ENCODE data around the gene ABTB2.

Gene ABTB2

DNA sequence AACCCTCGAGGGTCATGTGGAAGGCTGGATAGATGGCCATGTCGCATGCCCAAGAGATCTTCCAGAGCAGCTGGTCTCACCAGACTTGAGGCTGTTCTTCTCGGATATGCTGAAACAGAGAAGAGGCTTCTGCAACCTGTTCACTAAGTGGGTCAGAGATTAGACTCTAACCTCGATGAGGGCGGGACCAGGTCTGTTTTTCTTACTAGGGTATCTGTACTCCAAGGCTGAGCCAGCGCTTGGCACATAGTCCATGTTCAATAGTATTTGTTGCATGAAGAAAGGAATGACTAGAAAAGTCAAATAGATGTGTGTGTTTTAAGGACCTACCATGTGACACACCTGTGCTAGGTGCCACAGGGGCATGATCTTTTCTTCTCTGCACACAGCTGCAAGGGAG lies 43.6 kb downstream of the ABTB2 start:
- no peak for DNase-seq

DNA sequence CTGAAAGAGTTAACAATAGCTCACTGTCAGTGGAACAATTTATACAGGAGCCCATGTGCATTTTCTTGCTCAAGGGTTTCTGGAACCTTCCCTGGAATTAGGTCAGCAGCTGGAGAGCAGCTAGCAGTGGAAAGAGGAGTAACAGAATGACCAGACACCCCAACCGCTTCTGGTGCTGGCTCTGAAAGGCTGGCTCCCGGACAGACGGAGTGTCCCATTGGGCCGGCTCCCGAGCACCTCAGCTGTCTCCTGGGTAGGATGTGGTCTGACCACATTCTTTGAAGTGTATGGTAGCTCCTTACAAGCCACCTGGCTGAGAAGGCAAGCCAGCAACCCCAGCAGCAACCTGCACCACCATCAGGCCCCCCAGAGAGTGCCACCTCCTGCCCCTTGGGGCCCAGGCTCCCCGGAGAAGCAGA lies 44.7 kb downstream of the ABTB2 start:
- no peak for DNase-seq

DNA sequence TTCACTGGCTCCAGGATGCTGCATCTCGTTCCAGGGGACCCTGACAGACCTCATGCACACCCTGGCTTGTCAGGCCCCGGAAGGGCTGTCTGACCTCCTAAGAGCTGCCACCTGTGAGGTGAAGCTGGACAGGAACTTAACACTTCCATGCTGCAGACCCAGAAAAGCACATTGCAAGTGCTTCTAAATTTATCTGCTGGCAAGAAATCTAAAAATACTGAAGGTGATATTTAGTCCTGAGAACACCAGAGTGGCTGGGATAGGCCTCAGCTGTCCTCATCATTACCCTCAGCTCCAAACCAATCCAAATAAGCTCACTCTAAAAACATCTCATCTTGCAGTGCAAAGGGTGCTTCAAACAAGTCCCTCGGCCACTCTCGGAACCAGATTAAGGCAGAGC lies 46.7 kb downstream of the ABTB2 start:
- no peak for DNase-seq

DNA sequence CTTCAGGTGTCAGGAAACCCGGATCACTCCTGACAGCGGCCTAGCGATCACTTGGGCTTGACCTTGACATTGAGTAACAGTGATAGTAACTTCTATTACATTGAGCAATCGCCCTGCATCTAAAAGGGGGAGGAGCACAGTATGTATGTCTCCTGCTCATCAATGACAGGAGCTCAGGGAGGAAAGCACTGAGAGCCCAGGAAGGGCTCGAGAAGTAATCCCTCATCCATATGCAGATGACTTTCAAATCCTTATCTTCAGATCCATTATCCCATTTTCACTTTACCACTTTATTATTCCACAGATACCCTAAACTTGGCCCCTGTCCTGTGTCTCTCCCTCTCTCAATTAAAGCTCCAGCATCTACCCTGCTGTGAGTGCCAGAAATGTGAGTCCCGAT lies 47.8 kb downstream of the ABTB2 start:
- peak in 3 of 4 experiments; percentile 27 to 34 (median 33) for DNase-seq

DNA sequence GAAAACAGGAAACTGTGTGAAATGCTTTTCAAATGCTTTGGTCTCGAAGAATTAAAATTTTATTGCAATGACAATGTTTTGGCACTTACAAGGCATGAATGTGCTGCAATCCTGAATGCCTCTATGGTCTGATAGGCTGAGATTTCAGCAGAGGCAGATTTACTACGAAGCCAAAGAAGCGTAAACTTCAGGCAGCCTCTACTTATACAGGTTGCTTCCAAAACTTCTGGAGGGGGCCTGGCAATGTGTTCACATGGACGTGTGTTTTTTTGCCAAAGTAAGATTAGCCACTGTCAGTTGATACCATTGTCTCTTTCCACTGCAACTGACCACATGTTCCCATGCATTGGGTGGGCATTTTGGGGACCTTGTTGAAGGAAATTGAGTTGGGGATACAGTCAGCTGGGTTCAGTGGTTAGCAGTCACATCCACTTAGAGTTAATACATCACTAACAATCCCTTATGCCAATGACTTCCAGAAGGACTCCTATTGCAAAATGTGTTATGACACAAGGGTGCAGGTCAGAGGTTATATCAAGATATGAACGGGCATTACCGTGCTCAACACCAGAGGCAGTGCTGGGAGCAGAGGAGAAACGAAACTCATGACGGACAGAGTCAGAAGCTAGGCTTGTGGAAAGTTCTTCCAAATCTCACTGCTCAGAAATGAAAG lies 48.8 kb downstream of the ABTB2 start:
- peak; percentile 83 to 93 (median 90) for DNase-seq

DNA sequence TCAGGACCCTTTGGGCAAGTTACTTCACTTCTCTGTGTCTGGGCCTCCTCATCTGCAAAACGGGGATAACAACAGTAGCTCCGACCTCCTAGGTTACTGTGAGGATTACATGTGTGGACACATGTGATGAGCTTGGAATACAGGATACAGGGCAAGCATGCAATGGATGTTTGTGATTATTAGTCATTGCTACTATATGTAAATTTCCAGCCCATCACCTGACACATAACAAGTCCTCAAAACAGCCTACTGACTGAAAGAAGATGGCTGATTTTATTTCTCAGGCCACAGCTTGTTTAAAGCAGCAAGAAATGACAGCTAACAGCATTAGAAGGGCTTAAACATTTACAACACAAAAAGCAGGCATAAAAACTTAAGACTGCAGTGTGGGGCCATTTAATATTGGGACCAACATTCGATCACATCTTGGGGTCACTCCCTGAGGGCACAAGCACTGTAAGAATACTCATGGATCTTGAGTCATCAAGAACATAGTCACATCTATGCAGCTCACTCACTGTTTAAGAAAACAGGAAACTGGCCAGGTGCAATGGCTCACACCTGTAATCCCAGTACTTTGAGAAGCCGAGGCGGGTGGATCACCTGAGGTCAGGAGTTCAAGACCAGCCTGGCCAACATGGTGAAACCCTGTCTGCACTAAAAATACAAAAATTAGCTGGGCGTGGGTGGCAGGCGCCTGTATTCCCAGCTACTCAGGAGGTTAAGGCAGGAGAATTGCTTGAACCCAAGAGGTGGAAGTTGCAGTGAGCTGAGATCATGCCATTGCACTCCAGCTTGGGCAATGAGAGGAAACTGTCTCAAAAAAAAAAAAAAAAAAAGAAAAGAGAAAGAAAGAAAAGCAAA lies 49.5 kb downstream of the ABTB2 start:
- peak; percentile 23 to 62 (median 50) for DNase-seq

DNA sequence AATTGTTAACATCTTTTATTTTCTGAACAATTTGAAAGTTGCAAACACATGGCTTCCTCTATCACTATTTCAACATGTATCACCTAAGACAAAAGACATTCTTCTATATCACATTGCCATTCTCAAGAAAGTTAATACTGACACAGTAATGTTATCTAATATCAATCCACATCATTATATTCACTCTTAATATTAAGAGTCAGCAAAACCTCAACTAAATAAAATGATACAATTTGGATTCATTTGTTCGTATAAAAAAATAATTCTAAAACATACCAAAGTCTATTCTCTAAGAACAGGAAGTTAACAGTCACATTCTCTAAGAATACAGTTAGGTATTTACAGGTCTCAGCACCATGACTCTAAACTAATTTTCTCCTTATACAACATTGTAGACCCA lies 52.0 kb downstream of the ABTB2 start:
- no peak for DNase-seq

DNA sequence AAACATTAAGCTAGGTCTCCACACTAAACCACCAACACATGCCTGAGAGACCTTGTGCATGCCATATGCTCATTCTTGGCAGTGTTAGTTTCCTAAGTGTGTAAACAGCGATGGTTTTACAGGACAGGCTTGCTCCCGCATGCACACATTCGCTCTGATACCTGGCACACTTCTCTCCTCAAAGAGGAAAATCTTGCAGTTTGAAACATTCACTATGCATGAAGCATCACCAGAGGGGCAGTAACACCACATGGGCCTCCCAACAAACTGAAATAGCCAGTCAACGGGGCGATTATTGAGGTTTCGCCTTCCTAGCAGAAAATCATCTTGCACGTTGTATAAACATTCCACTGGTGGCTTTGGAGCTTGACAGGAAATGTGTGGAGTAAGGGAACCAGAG lies 52.6 kb downstream of the ABTB2 start:
- no peak for DNase-seq

DNA sequence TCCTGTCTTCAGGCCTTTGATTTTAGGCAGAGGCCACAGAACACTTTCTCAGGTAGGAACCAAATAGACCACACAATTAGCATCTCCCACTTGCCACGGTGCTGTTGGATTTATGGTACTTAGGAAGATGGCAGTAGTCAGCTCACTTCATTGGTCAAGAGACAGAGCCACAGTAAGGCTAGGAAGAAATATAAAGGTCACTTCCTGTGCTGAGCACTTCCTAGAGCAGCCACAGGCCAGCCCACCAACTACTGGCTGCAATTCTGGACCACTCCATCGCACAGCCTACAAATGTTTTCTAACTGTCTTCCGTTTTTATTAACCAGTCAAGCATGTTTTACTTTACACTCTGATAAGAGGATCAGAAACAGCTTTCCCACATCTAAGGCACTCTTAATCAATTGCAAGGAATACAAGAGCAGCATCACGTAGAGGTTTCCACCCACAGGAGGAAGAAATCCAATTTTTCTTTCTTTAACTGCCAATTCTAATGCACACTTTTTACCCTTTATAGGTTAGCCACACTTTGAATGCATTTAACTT lies 54.7 kb downstream of the ABTB2 start:
- DNase-seq, result no peak

DNA sequence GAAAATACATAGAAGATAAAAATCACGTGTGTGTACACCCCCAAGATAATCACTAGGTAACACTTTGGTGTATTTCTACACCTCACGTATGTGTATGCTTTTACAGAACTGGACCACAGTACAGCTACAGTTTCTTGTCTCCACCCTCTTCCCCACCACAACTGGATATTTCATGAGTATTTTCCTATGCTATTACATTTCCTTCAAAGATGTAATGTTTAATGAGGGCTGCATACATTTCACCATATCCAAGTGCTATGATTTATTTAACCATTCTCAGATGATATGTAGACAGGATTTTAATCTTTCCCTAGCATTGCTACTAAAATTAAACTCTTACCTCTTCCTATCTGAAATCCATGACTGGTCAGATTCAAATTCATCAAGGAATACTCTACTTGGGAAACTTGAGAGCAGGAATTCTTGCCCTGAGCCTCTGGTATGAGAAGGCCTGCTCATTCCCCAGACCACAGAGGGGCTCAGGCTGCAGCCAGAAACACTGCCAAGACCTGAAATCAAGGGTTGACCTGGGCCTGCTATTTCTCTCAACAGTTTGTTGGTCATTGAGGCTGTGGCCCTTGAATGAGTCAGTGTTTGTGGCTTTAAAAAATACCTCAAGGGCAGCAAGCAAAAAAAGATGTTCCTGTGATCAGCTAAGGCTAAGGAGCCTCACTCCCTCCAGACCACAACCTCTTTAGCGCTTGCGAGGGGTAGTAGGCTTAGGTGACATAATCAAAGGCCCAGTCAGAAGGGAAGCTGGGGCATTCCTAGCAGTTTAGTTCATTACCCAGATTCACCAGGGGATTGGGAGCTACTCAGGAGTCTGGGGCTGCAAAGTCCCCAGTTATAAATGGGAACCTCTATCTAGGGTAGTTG lies 55.5 kb downstream of the ABTB2 start:
- DNase-seq, result peak in 2 of 4 experiments; percentile 8 to 16

DNA sequence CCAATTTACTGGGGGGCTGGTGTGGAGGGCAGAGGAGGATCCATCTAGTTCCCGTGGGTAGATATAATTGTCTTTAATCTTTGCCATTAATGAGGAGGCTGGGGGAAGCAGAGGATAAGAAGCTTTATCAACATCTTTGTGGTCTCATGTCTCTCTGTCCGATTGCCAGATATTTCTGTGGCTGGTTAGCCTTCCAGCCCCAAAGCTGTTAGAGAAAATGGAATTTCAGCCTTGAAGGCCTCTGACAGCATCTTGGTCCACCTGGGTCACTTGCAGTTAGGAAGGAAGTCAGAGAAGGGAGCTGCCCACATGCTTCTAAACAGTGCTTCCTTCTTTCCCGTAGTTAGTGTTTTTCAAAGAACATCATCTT lies 56.9 kb downstream of the ABTB2 start:
- DNase-seq, result peak in 2 of 4 experiments; percentile 22 to 27

DNA sequence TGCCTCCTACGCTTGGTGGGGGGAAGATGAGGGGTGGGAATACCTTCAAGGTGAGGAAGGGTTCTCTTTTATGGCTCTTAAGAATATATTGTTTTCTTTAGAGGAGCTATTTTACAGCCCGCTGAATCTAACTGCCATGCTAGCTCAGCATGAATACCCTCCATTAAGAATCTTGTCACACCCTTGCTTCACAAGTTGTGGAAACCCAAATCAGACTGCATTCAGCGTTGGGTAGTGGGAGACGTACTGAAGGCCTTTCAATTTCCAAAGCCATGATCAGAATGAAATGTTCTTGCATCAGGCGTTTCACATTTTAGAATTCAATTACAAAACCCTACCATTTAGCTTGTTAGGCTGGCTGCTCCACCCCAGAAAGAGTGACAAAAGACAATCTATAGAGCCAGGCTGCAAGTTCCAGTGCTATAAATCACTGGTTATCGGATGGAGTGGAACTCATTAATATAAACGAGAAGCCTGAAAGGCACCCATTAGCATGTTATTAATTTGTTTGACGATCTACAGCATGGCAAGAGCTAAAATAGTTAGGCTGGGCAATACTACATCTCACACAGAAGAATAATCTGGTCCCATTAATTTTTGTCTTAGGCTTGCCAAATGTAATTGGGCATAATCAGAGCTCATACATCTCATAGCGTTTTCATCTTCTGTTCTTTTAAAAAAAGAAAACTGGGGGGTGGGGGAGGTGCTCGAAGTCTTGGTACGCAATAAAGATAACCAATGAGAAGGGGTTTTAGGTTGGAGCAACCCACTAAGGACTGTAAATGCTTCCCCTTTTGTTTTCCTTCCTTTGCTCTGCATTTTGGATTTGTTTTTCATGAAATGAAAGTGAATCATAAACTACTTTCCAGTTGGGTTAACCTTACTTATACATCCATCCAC lies 57.5 kb downstream of the ABTB2 start:
- peak in 3 of 4 experiments; percentile 20 to 31 (median 25) for DNase-seq

DNA sequence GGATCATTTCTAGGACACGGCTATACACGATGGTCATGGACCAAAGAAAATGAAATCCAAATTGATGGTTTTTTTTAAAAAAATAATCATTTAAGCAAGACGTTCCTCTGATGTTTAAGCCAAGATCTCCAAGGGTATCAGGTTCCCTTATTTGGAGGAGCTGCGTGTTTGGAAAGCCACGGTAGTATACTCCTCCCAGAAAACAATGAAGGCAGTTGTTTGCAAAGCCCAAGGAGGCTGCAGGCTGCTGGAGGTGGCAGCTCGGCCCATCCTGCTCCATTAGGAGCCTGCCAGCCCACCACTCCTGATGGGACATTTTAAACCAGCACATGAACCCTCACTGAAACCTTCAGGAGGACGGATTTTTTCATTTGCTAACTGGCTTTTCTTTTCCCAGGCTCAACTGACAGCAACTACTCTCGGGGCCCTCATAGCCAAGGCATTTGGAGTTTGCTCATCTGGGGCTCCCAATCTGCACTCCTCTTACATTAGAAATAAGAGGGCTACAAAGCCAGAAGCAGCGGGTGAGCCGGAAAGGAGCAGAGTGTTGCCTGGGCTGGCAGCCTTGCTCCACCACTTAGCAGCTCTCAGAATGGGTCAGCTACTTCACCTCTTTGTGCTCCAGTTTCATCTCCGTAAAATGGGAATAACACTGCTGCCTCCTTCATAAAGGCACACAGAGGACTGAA lies 58.4 kb downstream of the ABTB2 start:
- no peak for DNase-seq

DNA sequence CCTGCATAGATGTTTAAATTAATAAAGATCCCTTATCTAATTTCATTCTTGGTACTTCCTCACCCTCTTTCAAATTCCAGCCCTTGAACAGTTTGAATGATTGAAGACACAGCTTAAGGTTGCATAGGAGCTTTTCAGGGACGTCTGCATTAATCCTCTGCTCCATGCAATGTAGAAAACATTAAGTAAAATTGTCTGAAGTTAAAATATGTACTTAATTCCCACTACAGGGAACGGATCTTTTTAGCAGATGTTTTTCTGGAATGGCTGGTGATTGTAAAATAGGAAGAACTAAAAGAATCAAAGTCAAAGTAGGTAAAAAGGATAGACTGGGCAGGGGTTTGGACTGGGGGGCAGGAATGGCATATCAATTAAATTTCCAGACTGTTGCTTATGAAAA lies 58.9 kb downstream of the ABTB2 start:
- no peak for DNase-seq

DNA sequence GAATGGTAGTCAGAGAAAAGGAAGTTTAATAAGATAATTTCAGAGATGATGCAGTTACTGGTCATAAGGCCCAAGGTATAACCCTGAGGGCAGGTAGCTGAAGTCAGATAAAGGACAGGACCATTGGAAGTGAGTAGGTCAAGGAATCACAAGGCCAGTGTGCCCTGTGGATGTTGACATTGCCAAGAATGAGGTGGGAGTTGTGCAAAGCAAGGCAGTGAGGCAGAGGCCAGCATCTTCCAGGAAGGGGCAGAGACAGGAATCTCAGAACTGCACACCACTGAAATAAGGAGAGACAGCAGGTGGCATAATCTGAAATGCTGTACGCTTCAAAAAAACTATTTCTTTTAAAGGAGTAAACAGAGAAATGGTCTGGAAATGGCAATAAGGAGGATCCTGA lies 61.4 kb downstream of the ABTB2 start:
- DNase-seq, result no peak

DNA sequence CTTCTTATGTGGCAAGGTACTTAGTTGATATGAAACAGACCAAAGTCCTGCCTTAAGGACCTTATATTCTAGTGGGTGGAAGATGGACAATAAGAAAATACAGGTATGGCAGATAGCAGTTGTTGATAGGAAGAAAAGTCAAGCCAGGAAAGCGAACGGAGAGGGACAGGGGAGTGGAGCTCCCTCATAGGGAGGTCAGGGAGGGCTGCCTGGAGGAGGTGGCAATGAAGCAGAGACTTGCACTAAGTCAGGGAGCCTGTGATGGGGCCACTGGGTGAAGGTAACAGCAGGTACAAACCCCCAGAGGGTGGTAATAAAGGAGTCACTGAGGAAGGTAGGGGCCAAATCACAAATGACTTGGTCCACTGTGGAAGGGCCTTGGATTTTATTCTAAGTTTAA lies 65.3 kb downstream of the ABTB2 start:
- no peak for DNase-seq

DNA sequence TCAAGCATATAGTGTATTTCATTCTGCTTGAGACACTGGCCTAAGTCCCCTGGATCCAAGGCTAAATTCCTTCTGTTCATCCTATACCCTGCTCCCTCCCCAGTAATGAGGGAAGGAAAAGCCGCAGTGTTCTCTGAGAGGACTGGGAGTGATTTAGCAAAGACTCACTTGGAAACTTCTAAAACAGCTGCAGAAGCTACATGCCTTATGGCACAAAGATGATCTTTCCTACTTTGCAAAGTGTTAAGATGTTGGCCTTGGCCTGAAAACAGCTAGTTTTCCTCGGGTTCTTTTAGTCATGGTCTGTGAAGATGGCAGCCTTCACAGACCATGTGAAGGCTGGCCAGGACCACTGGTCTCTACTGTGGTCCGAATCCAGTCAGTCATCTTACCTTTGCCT lies 65.7 kb downstream of the ABTB2 start:
- DNase-seq, result no peak

DNA sequence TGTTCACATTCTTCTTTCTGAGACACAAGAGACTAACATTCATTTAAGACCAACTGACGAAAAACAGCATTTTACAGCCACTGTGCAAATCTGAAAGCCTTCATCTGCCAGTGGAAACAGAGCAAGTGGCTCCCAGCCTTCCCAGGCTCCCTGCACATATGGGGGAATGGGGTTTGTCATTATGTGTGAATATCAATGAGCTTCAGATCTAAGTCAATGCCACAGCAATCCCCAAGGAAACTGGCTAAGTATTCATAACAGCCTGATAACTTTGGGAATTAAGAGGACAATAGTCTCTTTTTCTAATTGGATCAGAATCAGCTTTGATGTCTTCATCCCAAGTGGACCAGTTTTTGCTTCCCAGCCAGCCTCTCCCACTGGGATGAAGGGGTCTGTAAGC lies 66.9 kb downstream of the ABTB2 start:
- DNase-seq, result no peak

DNA sequence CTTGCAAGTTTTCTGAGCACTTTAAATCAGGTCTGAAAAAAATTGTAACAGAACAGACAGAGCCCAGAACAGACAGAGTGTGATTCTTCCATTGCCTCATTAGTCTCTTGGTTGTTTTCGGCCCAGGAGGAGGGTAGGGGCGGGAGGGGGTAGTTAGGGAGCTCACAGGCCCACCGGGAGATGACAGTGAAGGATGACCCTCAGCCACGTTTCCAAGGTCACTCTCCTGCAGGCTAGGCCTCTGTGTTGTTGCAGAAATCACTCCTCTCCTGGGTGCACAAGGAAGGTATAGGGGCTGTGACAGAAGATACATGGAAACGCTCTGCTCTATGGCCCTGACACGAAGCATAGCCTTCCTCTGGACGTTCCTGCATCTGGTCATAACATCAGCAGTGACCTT lies 69.3 kb downstream of the ABTB2 start:
- DNase-seq, result no peak

DNA sequence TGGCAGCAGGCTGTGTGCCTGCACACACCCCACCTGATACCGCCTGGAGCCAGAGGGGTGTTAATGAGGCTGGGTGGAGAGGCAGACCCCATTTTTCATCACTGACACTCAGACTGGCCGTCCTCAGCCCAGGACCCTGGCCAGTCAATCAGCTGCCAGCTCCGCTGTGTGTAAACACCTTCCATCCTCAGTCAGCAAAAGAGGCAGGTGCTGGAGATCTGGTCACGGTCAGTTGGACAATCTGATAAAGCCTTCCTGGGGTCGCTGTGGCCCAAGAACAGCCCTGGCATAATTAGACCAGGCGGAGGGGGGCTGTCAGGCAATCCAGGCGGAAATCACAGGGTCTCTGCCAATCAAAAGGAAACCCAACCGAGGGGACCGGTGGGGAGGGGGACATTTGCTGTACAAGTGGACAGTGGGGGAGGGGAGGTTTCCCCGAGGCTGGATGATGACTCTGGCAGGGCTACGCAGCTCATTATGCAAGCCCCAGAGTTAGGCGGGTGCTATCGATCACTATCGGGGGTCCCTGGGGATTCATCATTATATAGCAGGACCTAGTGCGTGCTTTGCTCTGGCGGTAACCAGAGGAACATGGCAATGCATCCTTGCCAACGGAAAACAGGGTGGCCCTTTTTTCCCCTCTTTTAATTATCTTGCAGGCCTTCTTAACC lies 72.9 kb downstream of the ABTB2 start:
- DNase-seq, result no peak

DNA sequence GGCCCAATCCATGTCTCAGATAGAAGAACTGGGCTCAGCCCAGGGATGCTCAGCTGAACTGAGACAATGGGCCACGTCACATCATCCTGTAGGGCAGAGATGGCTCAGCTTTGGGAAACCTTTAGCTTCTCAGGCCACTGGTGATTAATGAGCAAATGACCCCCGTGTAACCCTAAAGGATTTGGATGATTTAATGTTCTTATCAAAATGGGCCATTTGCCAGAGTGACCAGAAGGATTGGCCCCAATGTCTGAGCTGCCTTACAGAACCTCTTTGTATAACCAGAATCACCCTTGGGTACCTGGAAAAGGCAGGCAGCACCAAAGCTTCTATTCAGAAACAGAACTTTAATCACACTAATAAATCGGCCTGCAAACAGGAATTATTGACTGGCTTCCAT lies 73.7 kb downstream of the ABTB2 start:
- DNase-seq, result no peak
